Inflammatory macrophage (primary cell): ENCODE results near the gene FILIP1.

Source experiments
- DNase-seq, 2 donors: peaks; one replicate each; pipeline ENCODE4 v3.0.0-alpha.2; 2020 to 2022

Gene FILIP1

GRCh38 chr6:75262716-75263400 is 230.7 kb downstream of the FILIP1 start:
- no peak for DNase-seq

GRCh38 chr6:75261299-75261698 is 232.3 kb downstream of the FILIP1 start:
- DNase-seq = no peak

- DNase-seq = no peak
Observed at GRCh38 chr6:75257343-75258087, 236.1 kb downstream of the FILIP1 start.

GRCh38 chr6:75250552-75250951 is 243.0 kb downstream of the FILIP1 start:
- no peak for DNase-seq

GRCh38 chr6:75249837-75250236 is 243.8 kb downstream of the FILIP1 start:
- no peak for DNase-seq

GRCh38 chr6:75246386-75246785 is 247.2 kb downstream of the FILIP1 start:
- no peak for DNase-seq

GRCh38 chr6:75244063-75244584 is 249.5 kb downstream of the FILIP1 start:
- peak in 1 of 2 donors; percentile 30 for DNase-seq

- peak; percentile 98 for DNase-seq
Observed at GRCh38 chr6:75243333-75244062, 250.1 kb downstream of the FILIP1 start, which contains the start of gene COX7A2. Gene COX7A2, minus strand, starts transcription at chr6:75243801. Its CDS starts 67 bp downstream, at chr6:75243734.
